GM12875 (cell line): ENCODE results near the gene ANKRD37.

ENCODE experiments used
- H3K4me3 ChIP-seq: one replicate; pipeline ENCODE4 v1.5.1; 2011; ENCODE audit warnings: low read depth, low read length, control low read depth
- CTCF ChIP-seq: IDR thresholded peaks from 2 replicates; pipeline ENCODE4 v1.5.1; 2011; ENCODE audit warnings: low read depth, mild to moderate bottlenecking, control low read depth, inconsistent platforms, low read length, moderate library complexity, borderline replicate concordance; ENCODE audit not compliant: insufficient read depth

The ANKRD37 gene

GRCh38 chr4:185435466-185435865, 38.8 kb downstream of the ANKRD37 start:
- H3K4me3 ChIP-seq: no peak overlapping the region
- TF ChIP-seq CTCF: no peak

GRCh38 chr4:185437809-185438208, 41.2 kb downstream of the ANKRD37 start:
- H3K4me3 ChIP-seq: no peak overlapping the region
- no peak for TF ChIP-seq CTCF

- H3K4me3 ChIP-seq: no peak overlapping the region
- no peak for TF ChIP-seq CTCF
Measured at GRCh38 chr4:185441479-185441878, 44.8 kb downstream of the ANKRD37 start.

- H3K4me3 ChIP-seq: no peak overlapping the region
- no peak for TF ChIP-seq CTCF
Measured at GRCh38 chr4:185445209-185445608, 48.6 kb downstream of the ANKRD37 start.
